Thyroid gland (tissue), 4 donors: ENCODE measurements around the gene PABPC5. TPM values are rescaled to one million over a fixed set of nuclear protein-coding genes. Genes with fewer than 3 reads are reported as not detected.

Experiments
- DNase-seq, 2 donors: peaks; one replicate each; pipeline ENCODE4 v3.0.0-alpha.2; 2019
- H3K27ac ChIP-seq, 3 donors: fragments of 200-600 bp; sonication (generic); 1 replicate in 2 of 3; 2 replicates in 1 of 3; pipeline ENCODE4 v1.5.1; 2016 to 2019; ENCODE audit warnings: mild to moderate bottlenecking in 1 of 3, moderate library complexity in 1 of 3
- H3K27me3 ChIP-seq: fragments of 200-600 bp; sonication (generic); one replicate; pipeline ENCODE4 v1.5.1; 2019
- H3K36me3 ChIP-seq, 2 donors: fragments of 200-600 bp; sonication (generic); one replicate each; pipeline ENCODE4 v1.5.1; 2016 to 2019
- H3K4me1 ChIP-seq, 2 donors: fragments of 200-600 bp; sonication (generic); one replicate each; pipeline ENCODE4 v1.5.1; 2017 to 2019
- H3K4me3 ChIP-seq, 3 donors: fragments of 200-600 bp; sonication (generic); replicated peaks in 1 of 3; 1 replicate in 2 of 3; 2 replicates in 1 of 3; pipeline ENCODE4 v1.5.1; 2016; ENCODE audit warnings: mild to moderate bottlenecking in 1 of 3
- H3K9me3 ChIP-seq: fragments of 200-600 bp; sonication (generic); one replicate; pipeline ENCODE4 v1.5.1; 2017
- POLR2A ChIP-seq, 2 donors: fragments of 450-650 bp; IDR thresholded peaks; one replicate each; pipeline ENCODE4 v1.6.1; 2017; ENCODE audit warnings: antibody characterized with exemption in 2 of 2, mild to moderate bottlenecking in 2 of 2, moderate library complexity in 1 of 2
- WGBS, 2 donors: methylation state at CpG; one replicate each; pipeline ENCODE4 v1.1.5; 2017; 5-methylcytosine and 5-hydroxymethylcytosine counted together
- intact Hi-C: fragments of 100-400 bp; cut with DNase I; formaldehyde crosslinking; loops from one replicate; pipeline ENCODE4 v1.15.1; 2023
- small RNA-seq: library from RNA; depleted of rRNA; stranded (forward); fragments of <200 nt; gene quantifications from one replicate; pipeline ENCODE3, GENCODE V24; 2016
- total RNA-seq, 4 donors: library from RNA; depleted of rRNA; stranded (reverse); fragments of >200 nt; gene quantifications; one replicate each; pipeline ENCODE4 v1.2.3, GENCODE V29; 2016
- TF ChIP-seq, protein P1 (sequence below), 6 experiments: fragments of 200-600 bp in 3 of 6; fragments of 450-650 bp in 3 of 6; sonication (generic) in 3 of 6; IDR thresholded peaks; one replicate each; pipeline ENCODE4 v1.5.1; 2016 to 2019; ENCODE audit warnings: antibody characterized with exemption in 6 of 6, mild to moderate bottlenecking in 2 of 6, inconsistent platforms in 1 of 6, moderate library complexity in 1 of 6

Gene PABPC5
- 1 to 10 TPM; 2.6 to 4.7 (median 3.8) TPM for total RNA-seq

DNA sequence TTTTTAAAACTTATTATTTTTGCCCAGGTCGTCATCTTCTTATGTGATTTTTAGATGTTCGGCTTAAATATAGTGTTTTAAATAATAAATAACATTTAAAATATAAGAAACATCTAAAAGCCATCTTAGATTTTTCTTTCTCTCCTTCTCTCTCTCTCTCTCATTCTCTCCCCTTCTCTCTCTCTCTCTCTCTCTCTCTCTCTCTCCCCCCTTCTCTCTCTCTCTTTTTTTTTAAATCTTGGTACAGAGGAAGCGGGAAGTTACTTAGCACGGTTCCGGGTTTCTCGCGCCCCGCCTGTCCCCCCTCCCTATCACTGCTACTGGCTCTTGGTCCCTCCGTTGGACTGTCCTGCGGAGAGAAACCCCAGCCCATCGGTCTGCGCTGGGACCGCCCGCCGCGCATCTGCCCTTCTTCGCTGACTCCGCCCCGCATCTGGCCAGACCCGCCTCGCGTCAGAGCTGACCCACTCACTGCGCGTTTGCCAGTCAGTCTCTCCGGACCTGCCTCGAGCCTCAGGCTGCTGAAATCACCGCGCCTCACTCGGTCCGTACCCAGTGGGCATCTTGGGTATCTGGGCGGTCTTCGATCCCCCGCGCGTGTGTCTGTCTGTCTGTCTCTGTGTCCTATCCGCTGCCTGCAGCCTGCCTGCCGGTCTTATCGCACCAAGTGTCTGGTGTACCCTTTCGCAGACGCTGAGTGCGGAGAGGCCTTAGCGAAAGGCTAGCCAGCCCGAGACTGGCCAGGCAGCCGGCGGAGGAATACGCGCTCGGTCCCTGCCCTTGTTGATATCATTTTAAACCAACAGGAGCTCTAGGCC lies at the start of gene PABPC5:
PABPC5 (plus strand) TSS at position 489 of the 818 bp plus-strand sequence. CDS start 739 bp downstream, outside the sequence.
- H3K36me3 ChIP-seq: no peaks in the 10 kb centered on the region
- H3K4me1 ChIP-seq: no peaks in the 10 kb centered on the region
- H3K27ac ChIP-seq: peak within 1 kb of the TSS; percentile 59 to 74 (median 60)
- H3K4me3 ChIP-seq: peak within 1 kb of the TSS in 2 of 3 donors; percentile 33 to 37
- no peaks in the 10 kb centered on the region for H3K27me3 ChIP-seq
- intact Hi-C loops: no loop called here
- WGBS, 2 donors: 6 to 18% methylated on average over 8 to 25 of the region's 48 CpGs
- peak; percentile 79 to 86 for DNase-seq
- H3K9me3 ChIP-seq: no peaks in the 10 kb centered on the region
- TF ChIP-seq, protein P1, sequence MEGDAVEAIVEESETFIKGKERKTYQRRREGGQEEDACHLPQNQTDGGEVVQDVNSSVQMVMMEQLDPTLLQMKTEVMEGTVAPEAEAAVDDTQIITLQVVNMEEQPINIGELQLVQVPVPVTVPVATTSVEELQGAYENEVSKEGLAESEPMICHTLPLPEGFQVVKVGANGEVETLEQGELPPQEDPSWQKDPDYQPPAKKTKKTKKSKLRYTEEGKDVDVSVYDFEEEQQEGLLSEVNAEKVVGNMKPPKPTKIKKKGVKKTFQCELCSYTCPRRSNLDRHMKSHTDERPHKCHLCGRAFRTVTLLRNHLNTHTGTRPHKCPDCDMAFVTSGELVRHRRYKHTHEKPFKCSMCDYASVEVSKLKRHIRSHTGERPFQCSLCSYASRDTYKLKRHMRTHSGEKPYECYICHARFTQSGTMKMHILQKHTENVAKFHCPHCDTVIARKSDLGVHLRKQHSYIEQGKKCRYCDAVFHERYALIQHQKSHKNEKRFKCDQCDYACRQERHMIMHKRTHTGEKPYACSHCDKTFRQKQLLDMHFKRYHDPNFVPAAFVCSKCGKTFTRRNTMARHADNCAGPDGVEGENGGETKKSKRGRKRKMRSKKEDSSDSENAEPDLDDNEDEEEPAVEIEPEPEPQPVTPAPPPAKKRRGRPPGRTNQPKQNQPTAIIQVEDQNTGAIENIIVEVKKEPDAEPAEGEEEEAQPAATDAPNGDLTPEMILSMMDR (IDR thresholded peaks at IDR 0.05): peak in 1 of 6 experiments; percentile 1
- TF ChIP-seq POLR2A (IDR thresholded peaks at IDR 0.05): peak in 1 of 2 donors; percentile 75

DNA sequence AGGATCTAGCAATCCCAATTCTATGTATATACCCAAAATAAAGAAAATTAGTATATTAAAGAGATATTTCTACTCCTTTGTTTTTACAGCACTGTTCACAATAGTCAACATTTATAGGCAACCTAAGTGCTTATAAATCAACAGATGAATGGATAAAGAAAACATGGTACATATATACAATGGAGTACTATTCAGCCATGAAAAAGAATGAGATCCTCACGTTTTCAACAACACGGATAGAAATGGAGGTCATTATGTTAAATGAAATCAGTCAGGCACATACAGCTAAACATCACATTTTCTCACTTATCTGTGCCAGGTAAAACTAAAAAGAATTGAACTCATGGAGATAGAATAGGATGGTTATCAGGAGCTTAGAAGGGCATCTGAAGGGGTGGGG lies 45.6 kb upstream of the PABPC5 start:
- DNase-seq: no peak
- intact Hi-C loops: no loop called here
- Histone ChIP-seq H3K9me3 (no peaks in the 10 kb centered on the region), H3K27me3 (no peaks in the 10 kb centered on the region), H3K27ac (no peak overlapping the region), H3K4me3 (no peak overlapping the region), H3K4me1 (no peaks in the 10 kb centered on the region), H3K36me3 (no peaks in the 10 kb centered on the region)
- WGBS, 2 donors: 88 to 93% methylated on average over 2 of the region's 2 CpGs
- no peak for TF ChIP-seq POLR2A (IDR thresholded peaks at IDR 0.05)
- TF ChIP-seq, protein P1 (IDR thresholded peaks at IDR 0.05): no peak

DNA sequence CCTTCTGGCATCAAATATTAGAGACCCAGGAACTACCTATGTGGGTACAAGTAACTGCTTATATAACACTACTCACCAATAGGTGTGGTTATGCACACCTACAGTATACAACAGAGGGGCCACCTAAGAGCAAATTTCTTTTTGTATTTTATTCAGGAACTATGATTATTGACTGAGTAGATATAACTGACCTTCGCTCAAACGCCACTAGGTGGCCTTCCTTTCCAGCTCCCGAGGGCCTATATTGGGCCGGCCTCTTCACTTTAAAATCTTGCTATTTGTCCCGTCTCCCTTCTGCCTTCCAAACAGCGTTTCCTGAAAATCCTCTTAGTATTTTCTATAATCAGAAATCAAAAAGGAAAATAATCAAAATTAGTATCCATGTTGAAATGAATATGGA lies 19.9 kb upstream of the PABPC5 start:
- peak in 1 of 2 donors; percentile 14 for DNase-seq
- intact Hi-C loops: no loop called here
- TF ChIP-seq, protein P1 (IDR thresholded peaks at IDR 0.05): peak in 2 of 6 experiments; percentile 9 to 40
- TF ChIP-seq POLR2A (IDR thresholded peaks at IDR 0.05): no peak
- Histone ChIP-seq H3K4me1 (no peaks in the 10 kb centered on the region), H3K27ac (no peak overlapping the region), H3K36me3 (no peaks in the 10 kb centered on the region), H3K9me3 (no peaks in the 10 kb centered on the region), H3K4me3 (no peak overlapping the region), H3K27me3 (no peaks in the 10 kb centered on the region)
- WGBS, 2 donors: 26 to 33% methylated on average over 6 of the region's 6 CpGs

DNA sequence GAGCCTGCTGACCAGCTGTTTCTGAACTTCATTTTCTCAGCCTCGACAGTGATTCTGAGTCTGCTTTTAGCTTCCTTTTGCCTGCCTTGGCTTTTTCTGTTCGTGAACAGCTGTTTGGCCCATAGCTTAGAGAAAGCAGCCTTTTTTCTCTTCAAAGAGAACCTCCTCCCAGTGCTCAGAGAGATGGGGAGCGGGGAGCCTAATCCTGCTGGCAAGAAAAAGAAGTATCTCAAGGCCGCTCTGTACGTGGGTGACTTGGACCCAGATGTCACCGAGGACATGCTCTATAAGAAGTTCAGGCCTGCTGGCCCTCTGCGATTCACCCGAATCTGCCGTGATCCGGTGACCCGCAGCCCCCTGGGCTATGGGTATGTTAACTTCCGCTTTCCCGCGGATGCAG lies 756 bp downstream of the PABPC5 start:
- Histone ChIP-seq H3K4me3 (peak overlapping the region in 2 of 3 donors; percentile 33 to 37), H3K27ac (peak overlapping the region in 2 of 3 donors; percentile 59 to 74), H3K36me3 (no peaks in the 10 kb centered on the region), H3K9me3 (no peaks in the 10 kb centered on the region), H3K4me1 (no peaks in the 10 kb centered on the region), H3K27me3 (no peaks in the 10 kb centered on the region)
- WGBS, 2 donors: 55 to 69% methylated on average over 11 to 12 of the region's 14 CpGs
- intact Hi-C loops: no loop called here
- DNase-seq: no peak
- no peak for TF ChIP-seq POLR2A (IDR thresholded peaks at IDR 0.05)
- TF ChIP-seq, protein P1 (IDR thresholded peaks at IDR 0.05): no peak

Small RNA genes within 50 kb of the gene (small RNA-seq; reads per million reads assigned to genes)
- gene AL662874.1: not detected
